T-helper 1 cell treated with Interleukin-12 subunit alpha and Interleukin-12 subunit beta and Interleukin-4 antibody, amounts not matched to agents 30 ng/mL and 1 ng/mL, for 36 hours (primary cell): Measurements from ENCODE around the gene SNRK. TPM values are rescaled to one million over a fixed set of nuclear protein-coding genes. Genes with fewer than 3 reads are reported as not detected.
"Not testable (repeated sequence)": the region's sequence is repeated elsewhere in the genome, so short reads cannot be mapped to it uniquely, and the experiment has no call there.

Experiments used
- intact Hi-C: fragments of 100-400 bp; cut with micrococcal nuclease; formaldehyde crosslinking; loops from one replicate; pipeline ENCODE4 v1.15.1; 2024
- total RNA-seq: library from RNA; stranded (reverse); gene quantifications from 2 replicates; pipeline ENCODE4 v1.2.3, GENCODE V29; 2022

SNRK gene
- total RNA-seq, 1 donor from 2014 or later = 74.4 TPM

DNA sequence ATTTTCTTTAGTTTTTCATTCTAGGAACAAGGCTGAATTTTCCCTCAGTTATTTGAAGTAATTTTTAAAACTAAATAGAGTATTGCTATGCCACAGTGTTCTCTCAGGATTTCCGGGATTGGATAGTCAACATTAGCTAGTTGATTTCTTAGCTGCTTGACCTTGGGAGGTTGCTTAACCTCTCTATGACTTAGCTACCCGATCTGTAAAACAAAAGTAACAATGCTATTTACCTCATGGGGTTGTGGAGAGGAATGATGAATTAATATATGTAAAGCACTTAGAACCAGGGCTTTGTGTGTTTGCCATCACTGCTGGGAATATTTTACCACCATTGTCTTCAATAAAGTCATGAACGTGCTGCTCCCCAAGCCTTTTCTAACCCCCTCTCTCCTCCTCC, 57.5 kb downstream of the SNRK start:
- intact Hi-C loops = no loop called here

DNA sequence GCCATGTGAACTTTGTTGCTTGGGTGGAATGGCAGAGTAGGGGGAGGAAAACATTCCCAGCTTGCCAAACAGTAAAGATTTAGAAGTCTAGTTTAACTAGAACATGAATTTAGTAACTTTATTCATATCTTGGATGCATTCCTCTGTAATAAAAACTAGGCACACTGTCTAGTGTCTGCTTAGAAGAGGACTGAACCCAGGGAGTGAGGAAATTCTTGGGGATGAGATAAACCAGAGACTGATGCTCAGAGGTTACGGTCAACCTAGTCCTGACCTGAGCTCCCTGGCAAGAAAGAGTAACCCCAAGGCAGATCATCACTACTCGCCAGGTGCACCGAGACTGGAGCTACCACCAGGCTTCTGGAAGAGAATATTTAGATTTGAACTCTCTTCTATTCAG, 58.2 kb downstream of the SNRK start:
- intact Hi-C loops = no loop called here

DNA sequence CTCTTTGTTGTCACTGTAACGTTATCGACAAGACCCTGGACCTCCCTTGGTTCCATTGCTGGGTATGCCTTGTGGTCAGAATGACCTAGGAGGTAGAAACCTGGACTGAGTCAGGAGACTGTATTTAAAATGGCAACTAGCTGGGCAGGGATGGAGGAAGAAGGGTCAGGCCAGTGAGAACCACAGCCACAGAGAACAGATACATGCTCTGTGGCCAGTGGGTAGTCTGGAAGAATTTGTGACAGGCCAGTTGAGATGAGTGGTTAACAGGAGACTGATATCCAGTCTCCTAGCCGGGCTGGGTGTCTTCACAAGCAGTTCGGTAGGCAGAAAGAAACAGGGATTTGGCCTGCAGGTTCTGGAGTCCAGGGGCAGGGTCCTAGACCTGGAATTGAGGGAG, 58.9 kb downstream of the SNRK start:
- intact Hi-C loops = no loop called here

DNA sequence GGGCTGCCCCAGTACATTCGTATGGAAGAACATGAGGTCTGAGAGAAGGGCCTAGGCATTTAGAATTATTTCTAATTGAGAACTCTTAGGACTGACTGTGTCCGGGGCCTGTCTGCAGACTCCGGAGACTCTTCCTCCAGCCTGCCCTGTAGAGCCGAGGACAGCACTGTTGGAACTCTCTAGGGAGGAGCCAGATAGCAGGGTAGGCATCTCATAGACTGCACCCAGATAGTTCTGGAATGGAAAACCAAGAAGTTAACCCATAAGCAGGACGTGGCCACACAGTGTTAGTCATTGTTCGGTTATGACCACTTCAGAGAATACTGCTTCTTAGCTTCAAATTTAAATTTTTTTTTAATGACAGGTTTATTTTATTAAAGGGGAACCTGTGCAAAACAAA, 59.5 kb downstream of the SNRK start:
- intact Hi-C loops = loop anchor here (2.0 kb wide), 3 partner anchors 21 to 157 kb away; no protein-coding TSS in a partner anchor

DNA sequence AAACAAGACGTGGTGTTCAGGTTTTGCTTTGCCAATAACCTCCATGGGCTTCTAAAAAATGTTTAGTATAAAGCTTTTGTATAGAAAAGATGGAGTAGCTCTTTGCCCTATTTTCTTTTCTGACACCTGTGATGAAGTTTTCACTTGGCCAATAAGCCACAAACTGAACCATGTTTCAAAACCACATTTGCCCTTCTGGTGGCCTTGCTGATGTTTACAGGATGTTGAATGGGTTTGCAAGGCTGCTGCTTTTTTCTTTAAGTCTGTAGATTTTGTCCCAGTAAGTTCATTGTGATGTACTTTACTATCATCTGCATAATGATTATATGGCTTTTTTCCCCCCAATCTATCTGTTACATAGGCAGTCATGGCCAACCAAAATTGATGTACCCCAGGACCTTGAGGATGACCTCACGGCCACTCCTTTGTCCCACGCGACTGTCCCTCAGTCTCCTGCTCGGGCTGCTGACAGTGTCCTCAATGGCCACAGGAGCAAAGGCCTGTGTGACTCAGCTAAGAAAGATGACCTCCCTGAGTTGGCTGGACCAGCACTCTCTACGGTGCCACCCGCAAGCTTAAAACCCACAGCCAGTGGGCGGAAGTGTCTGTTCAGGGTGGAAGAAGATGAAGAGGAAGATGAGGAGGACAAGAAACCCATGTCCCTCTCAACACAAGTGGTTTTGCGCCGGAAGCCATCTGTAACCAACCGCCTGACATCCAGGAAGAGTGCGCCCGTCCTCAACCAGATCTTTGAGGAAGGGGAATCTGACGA, 60.8 kb downstream of the SNRK start:
- intact Hi-C loops = loop anchor here (1.0 to 2.0 kb wide), 8 partner anchors 22 to 184 kb away; no protein-coding TSS in a partner anchor

DNA sequence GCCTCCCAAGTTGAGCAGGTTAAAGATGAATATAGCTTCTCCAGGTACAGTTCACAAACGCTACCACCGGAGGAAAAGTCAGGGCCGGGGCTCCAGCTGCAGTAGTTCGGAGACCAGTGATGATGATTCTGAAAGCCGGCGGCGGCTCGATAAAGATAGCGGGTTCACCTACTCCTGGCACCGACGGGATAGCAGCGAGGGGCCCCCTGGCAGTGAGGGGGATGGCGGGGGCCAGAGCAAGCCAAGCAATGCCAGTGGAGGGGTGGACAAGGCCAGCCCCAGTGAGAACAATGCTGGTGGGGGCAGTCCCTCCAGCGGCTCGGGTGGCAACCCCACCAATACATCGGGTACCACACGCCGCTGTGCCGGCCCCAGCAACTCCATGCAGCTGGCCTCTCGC, 61.4 kb downstream of the SNRK start:
- intact Hi-C loops = loop anchor here (1.0 to 2.0 kb wide), 8 partner anchors 23 to 184 kb away; no protein-coding TSS in a partner anchor

DNA sequence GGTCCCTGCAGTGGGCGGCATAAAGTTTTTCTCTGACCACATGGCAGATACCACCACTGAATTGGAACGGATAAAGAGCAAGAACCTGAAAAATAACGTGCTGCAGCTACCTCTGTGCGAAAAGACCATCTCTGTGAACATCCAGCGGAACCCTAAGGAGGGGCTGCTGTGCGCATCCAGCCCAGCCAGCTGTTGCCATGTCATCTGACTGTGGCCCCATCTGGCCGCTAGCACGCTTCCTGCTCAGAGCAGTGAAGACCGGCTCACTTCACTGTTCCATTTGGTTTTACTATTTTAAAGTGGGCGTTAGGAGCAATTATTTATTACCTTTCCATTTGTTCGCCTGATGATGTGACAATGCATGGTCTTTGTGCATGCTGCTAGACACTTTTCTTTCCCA, 62.0 kb downstream of the SNRK start:
- intact Hi-C loops = no loop called here

DNA sequence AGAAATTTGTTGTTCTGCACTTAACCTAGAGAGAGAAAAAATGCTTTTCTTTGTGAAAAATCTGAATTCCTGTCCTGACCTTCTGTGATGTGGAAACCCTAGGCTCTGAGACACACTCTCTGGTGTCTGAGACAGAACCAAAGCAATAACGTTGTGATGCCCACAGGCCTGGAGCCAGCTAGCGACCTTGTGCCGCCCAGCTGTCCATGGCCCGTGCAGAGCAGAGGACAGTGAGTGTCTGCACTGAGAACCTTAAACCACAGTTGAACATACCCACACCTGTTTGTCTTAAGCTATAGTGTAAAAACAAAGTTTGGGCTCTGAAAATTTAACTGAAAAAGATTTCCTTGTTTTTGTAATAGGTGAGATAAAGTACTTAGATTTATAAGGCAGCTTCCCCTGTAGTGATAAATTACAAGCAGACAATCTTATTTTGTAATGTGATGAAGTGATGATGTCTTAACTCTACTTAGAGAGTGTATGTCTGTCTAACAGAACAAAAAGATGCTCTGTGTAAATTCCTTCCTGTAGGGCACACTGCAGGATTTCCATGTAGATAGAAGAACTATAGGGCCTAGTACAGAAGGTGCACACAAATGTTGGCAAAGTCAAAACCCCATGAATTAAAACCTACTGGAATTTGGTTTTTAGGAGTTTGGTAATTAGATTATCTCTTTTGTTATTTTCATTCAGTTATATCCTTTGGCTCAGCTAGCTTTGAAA, 62.7 kb downstream of the SNRK start:
- intact Hi-C loops = no loop called here

DNA sequence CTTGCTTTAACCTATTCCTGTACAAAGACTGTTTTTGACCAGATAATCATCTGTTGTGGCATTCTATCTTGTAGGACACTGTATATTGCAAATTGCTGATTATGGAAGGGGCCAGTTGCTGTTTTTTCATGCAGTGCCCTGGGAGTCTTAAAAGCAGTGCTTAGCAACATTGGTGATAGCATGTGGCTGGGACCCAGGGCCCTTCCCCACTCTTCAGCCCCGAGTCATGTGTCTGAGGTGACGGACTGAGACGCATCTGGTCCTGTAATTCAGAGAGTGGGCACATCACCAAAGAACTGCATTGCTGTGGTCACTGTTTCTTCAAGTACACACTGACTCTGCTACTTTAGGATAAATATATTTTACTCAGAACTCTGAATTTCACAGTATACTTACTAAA, 63.4 kb downstream of the SNRK start:
- intact Hi-C loops = no loop called here

DNA sequence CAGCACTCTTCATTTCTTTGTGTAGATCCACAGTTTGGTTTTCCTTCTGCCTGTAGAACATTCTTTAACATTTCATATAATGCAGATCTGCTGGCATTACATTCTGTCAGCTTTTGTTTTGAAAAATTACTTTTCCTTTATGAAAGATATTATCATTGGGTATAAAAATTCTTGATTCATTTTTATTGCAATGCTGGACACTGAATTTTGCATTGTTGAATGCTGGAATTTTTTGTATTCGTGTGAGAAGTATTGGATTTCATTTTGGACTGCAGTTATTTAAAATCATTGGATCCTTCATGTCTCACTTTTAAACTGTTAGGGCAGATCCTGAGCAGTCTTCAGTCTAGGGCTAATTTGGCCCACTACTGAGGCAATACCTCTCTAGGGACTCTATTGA, 67.1 kb downstream of the SNRK start:
- intact Hi-C loops = no loop called here

DNA sequence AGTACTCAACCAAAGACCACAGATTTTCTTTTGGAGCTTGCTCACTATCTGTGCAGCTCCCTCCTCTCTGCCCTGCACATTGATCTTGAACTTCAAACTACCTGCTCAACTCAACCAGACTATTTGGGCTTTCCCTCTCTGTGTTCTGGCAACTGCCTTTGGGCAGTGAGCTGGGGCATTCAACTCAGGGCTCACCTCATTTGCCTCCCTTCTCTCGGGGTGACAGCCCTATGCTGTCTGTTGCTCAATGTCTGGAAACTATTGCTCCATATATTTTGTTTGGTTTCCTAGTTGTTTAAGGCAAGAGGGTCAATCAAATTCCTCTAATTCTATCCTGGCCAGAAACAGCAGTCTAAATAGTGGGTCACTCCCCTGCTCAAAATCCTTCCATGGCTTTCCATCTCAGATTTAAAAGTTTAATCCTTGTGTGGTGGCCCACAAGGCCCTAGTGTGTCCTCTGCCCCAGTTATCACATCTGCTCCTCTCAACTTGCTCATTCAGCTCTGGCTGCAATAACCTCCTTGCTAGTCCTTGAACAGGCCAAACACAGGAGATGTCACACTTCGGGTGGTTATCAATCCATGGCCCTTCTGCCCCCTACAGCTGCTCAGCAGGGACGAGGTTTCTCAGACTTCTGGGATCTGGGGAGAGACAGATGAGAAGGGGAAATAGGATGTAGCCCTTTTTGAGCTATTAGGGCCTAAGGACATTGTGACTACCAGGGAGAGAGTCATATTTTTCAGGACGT, 67.8 kb downstream of the SNRK start:
- intact Hi-C loops = no loop called here

DNA sequence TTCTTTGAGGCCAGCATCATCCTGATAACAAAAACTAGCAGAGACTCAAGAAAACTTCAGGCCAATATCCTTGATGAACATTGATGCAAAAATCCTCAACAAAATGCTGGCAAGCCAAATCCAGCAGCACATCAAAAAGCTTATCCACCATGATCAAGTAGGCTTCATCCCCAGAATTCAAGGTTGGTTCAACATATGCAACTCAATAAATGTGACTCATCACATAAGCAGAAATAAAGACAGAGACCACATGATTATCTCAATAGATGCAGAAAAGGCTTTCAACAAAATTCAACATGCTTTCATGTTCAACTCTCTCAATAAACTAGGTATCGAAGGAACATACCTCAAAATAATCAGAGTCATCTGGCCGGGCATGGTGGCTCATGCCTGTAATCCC, 69.7 kb downstream of the SNRK start:
- intact Hi-C loops = not testable (repeated sequence)

DNA sequence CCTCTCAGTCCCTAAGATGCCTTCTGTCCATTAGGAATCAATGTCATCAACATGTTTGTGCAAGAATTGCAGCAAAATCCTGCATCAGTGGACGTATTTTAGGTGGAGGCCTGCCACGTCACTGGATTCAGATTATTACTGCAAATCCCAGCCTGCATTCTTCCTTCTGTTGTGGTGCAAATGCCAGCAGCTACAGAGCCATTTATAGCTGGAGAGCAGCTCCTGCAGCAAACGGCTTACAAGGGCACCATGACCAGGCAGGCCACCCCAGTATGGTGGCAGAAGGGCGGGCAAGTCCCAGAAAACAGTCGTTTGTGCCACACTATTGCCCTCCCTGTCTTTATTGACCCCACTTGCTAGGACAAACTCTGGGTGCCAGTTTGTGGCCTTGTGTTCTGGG, 74.7 kb downstream of the SNRK start:
- intact Hi-C loops = no loop called here

DNA sequence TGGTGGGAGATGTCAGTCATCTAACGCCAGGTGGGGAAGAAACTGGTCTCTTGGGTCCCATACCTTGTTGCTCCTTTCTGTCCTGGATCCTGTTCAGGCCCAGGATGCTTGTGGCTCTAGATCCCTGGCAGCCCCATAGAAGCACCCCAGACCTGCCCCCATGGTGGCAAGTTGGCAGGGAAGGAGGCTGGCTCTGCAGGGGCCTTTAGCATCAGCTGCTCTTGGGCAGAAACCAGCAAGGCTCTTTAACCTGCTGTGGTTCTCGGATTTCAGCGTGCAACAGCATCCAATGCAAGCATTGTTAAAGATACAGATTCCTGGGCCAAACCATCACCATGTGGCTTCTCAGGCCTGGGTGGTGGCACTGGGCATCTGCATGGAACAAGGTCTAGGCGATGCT, 75.8 kb downstream of the SNRK start:
- intact Hi-C loops = no loop called here

DNA sequence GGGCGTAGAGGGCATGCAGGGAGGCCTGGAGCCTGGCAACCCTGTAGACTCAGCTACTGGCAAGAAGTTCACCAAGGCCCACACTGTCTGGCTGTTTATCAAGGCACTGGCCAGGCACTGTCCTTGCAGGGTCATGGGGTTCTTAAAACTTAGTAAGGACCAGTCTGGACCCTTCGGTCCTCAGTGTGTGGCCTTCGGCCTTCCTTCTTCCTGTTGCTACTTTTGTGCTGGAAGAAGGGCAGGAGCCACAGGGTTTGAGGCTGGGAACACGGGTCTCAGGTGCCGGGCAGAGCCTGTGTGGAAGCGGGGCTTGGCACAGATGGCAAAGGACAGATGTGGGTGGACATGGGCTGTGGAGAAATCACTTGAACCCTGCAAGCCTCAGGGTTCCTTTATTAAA, 76.6 kb downstream of the SNRK start:
- intact Hi-C loops = no loop called here

DNA sequence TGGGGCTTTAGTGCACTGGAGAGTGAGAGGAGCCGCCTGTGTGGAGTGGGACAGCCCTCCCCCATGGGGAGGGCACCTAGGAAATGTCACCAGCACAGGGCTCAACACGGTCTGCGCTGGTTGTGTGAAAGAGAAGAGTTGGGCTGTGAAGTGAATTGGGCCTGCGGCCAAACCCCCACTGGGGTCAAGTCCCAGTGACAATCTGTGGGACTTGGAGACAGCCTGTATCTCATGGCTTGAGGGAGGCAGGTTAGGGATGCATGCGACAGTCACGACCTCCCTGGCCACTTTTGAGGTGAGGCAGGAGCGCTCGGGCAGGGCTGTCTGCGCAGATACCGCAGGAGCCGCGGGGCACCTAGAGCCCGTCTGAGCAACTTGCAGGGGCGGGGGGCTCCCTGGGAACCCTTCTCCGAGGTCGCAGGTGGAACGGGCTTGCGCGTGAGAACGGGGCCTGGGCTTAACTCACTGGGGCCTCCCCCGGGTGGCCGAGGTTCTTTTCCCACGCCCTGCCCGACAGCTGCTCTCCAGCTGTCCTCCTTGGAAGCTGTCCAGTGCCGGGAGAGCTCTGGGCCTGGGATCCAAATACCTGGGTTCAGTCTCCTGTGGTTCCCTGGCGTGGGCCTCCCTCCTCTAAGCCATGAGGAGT, 77.4 kb downstream of the SNRK start:
- intact Hi-C loops = no loop called here

DNA sequence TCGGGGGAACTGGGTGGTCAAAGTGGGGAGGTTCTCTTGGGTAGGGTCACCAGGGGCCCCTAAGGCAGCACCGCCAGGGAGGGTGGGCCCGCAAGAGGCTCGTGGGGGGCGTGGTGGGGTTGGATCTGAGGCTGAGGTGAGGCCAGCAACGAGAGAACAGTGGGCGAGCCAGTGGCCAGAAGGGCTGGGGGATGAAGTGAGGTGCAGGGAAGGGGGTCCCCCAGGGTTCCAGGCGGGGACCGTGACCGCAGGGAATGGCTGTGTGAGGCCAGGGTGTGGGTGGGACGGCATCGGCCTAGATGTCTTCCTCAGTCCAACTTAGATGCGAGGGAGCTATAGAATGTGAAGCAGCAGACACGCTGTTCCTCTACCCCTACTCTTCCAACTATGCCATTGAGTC, 78.2 kb downstream of the SNRK start:
- intact Hi-C loops = no loop called here

DNA sequence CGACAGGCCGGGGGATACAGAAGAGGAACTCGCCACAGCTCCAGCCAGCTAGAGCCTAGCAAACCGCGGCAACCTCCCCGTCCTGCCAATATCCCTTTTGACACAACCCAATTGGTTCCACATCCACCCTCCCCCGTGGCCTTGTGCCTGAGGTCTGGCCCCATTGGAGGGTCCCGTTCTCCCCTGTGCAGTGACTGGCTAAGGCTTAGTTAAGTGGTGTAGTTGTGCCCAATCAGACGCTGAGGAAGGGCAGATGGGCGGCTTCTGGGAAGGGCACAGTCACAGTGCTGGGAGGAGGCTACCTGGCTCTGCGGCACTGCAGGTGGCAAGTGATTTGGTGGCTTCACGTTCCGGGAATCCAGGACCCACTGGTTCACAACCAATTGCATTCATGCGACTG, 78.6 kb downstream of the SNRK start:
- intact Hi-C loops = no loop called here

DNA sequence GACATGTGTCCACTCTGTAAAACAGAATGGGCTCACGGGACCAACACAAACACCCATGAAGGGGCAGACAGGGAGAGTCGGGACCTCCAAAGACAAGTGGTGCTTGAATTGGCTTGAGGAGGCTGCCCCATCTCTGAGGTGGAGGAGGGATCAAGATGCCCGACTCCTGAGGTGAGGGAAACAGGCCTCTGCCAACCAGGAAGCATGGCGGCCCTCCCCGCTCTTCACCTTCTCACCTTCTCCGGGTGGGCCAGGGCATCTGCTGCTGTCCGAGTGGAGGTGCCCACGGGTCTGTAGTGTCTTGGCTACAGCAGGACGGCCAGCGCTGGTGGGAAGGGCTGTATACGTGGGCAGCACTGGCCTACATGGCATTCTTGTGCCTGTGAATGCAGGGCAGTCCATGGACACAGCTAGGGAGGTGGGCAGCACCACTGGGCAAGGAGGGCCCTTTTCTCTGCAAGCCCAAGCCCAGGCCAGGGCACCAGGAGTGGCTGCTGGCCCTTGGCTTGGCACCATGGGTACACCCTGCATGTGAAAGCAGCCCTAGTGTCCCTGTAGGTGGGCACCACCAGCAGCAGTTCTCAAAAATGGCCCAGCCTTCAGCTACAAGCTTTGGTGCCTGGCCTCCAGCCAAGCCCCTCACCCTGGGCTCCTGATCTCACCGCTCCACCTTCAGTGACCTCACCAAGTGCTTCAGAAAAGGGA, 79.4 kb downstream of the SNRK start:
- intact Hi-C loops = no loop called here

DNA sequence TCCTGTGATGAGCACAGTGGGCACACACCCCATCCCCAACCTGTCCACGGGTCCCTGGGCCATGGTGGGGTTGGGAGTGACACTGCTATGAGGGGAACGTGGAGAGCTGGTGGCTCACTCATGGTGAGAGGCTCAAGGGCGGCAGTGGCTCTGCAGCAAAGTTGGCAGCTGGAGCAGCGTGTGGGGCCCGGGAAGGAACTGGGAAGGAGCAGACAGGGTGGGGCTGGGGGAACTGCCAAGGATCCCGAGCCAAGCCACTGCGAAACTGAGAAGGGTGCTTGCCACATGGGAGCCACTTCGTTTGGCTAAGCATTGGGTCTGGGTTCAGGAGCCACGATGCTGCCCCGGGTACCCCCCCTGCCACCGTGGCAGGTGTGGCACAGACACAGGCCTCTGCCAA, 80.1 kb downstream of the SNRK start:
- intact Hi-C loops = no loop called here

DNA sequence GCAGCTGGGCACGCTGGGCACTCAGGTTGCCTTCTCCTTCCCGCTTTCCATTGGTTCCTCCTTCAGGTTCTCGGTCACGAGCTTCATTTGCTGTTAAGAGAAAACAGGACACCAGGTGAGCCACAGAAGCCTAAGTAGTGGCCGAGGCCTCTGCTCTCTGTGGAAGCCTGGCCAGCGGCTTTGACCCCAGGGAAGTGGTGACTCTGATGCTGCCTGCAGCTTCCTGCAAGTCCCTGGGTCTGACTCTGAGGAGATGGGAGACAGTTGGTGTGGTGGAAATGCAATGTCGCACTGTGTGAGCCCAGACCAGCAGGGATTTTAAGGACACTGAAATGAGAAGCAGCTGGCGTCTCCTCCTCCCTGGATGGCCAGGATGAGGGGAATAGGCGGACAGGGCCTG, 80.5 kb downstream of the SNRK start:
- intact Hi-C loops = no loop called here
